ENCODE data around the gene NRSN1. TPM values are rescaled to one million over a fixed set of nuclear protein-coding genes. Genes with fewer than 3 reads are reported as not detected.
A peak's percentile ranks its signal among the peaks of the same experiment; 100 is the strongest.

Gene NRSN1
- total and polyA plus RNA-seq, 2 of the 13 experiments (the other 11 are each of a cell fraction or from before 2014, with no cell fraction given): not detected

DNA sequence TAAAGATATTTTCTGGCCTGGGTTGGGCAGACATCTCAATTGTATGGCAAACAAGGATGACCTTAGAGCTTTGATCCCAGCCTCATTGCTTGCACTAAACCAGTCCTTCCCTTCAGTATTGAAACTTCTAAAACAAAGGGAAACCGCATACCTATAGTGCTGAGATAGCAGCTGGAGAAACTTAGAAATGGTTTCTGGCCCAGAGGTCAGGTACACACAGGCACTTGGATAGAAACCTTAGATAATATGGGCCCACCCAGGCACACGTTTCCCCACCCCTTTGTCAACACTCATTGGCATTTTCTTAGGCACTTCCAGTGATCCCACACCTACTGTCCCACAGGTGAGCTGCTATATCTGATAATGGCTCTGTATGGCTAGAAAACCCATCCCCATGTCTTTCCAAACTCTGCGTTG, 22.1 kb downstream of the NRSN1 start (continued):
- TF ChIP-seq, protein P1, sequence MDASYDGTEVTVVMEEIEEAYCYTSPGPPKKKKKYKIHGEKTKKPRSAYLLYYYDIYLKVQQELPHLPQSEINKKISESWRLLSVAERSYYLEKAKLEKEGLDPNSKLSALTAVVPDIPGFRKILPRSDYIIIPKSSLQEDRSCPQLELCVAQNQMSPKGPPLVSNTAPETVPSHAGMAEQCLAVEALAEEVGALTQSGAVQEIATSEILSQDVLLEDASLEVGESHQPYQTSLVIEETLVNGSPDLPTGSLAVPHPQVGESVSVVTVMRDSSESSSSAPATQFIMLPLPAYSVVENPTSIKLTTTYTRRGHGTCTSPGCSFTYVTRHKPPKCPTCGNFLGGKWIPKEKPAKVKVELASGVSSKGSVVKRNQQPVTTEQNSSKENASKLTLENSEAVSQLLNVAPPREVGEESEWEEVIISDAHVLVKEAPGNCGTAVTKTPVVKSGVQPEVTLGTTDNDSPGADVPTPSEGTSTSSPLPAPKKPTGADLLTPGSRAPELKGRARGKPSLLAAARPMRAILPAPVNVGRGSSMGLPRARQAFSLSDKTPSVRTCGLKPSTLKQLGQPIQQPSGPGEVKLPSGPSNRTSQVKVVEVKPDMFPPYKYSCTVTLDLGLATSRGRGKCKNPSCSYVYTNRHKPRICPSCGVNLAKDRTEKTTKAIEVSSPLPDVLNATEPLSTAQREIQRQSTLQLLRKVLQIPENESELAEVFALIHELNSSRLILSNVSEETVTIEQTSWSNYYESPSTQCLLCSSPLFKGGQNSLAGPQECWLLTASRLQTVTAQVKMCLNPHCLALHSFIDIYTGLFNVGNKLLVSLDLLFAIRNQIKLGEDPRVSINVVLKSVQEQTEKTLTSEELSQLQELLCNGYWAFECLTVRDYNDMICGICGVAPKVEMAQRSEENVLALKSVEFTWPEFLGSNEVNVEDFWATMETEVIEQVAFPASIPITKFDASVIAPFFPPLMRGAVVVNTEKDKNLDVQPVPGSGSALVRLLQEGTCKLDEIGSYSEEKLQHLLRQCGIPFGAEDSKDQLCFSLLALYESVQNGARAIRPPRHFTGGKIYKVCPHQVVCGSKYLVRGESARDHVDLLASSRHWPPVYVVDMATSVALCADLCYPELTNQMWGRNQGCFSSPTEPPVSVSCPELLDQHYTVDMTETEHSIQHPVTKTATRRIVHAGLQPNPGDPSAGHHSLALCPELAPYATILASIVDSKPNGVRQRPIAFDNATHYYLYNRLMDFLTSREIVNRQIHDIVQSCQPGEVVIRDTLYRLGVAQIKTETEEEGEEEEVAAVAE (CRISPR knock-in tag; IDR thresholded peaks at IDR 0.05; ENCODE audit: borderline replicate concordance): no peak
- TF ChIP-seq, protein P2, sequence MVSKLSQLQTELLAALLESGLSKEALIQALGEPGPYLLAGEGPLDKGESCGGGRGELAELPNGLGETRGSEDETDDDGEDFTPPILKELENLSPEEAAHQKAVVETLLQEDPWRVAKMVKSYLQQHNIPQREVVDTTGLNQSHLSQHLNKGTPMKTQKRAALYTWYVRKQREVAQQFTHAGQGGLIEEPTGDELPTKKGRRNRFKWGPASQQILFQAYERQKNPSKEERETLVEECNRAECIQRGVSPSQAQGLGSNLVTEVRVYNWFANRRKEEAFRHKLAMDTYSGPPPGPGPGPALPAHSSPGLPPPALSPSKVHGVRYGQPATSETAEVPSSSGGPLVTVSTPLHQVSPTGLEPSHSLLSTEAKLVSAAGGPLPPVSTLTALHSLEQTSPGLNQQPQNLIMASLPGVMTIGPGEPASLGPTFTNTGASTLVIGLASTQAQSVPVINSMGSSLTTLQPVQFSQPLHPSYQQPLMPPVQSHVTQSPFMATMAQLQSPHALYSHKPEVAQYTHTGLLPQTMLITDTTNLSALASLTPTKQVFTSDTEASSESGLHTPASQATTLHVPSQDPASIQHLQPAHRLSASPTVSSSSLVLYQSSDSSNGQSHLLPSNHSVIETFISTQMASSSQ (IDR thresholded peaks at IDR 0.05; ENCODE audit: low read depth): peak; percentile 68; the same call in 1 of the 2 replicates
- TF ChIP-seq, protein P2 (CRISPR knock-in tag; IDR thresholded peaks at IDR 0.05; ENCODE audit: borderline replicate concordance): peak; percentile 85
- TF ChIP-seq NKX3-1 (CRISPR knock-in tag; IDR thresholded peaks at IDR 0.05) (0 out of 2 replicates have a peak, but pooled peaks have one; percentile 71), ZNF160 (CRISPR knock-in tag; IDR thresholded peaks at IDR 0.05) (no peak), SIX4 (CRISPR knock-in tag; IDR thresholded peaks at IDR 0.05) (peak; percentile 84), ZNF556 (CRISPR knock-in tag; IDR thresholded peaks at IDR 0.05; ENCODE audit: borderline replicate concordance) (0 out of 2 replicates have a peak, but pooled peaks have one; percentile 80), ZNF337 (CRISPR knock-in tag; IDR thresholded peaks at IDR 0.05; ENCODE audit: borderline replicate concordance, low read depth) (0 out of 2 replicates have a peak, but pooled peaks have one; percentile 23), ZNF720 (CRISPR knock-in tag; IDR thresholded peaks at IDR 0.05) (no peak), ARID2 (CRISPR knock-in tag; IDR thresholded peaks at IDR 0.05; ENCODE audit: borderline replicate concordance) (peak; percentile 29; the same call in 1 of the 2 replicates), ISX (CRISPR knock-in tag; conservative IDR thresholded peaks at IDR 0.05) (no peak), CCAR2 (optimal IDR thresholded peaks at IDR 0.05; ENCODE audit: low read depth, low read length) (no peak), SOX6 (IDR thresholded peaks at IDR 0.05) (no peak), SOX6 (CRISPR knock-in tag; IDR thresholded peaks at IDR 0.05) (peak; percentile 97)
- TF ChIP-seq, protein P3, sequence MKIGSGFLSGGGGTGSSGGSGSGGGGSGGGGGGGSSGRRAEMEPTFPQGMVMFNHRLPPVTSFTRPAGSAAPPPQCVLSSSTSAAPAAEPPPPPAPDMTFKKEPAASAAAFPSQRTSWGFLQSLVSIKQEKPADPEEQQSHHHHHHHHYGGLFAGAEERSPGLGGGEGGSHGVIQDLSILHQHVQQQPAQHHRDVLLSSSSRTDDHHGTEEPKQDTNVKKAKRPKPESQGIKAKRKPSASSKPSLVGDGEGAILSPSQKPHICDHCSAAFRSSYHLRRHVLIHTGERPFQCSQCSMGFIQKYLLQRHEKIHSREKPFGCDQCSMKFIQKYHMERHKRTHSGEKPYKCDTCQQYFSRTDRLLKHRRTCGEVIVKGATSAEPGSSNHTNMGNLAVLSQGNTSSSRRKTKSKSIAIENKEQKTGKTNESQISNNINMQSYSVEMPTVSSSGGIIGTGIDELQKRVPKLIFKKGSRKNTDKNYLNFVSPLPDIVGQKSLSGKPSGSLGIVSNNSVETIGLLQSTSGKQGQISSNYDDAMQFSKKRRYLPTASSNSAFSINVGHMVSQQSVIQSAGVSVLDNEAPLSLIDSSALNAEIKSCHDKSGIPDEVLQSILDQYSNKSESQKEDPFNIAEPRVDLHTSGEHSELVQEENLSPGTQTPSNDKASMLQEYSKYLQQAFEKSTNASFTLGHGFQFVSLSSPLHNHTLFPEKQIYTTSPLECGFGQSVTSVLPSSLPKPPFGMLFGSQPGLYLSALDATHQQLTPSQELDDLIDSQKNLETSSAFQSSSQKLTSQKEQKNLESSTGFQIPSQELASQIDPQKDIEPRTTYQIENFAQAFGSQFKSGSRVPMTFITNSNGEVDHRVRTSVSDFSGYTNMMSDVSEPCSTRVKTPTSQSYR (CRISPR knock-in tag; IDR thresholded peaks at IDR 0.05; ENCODE audit: borderline replicate concordance): peak; percentile 60; the same call in 1 of the 2 replicates
- TF ChIP-seq, protein P4, sequence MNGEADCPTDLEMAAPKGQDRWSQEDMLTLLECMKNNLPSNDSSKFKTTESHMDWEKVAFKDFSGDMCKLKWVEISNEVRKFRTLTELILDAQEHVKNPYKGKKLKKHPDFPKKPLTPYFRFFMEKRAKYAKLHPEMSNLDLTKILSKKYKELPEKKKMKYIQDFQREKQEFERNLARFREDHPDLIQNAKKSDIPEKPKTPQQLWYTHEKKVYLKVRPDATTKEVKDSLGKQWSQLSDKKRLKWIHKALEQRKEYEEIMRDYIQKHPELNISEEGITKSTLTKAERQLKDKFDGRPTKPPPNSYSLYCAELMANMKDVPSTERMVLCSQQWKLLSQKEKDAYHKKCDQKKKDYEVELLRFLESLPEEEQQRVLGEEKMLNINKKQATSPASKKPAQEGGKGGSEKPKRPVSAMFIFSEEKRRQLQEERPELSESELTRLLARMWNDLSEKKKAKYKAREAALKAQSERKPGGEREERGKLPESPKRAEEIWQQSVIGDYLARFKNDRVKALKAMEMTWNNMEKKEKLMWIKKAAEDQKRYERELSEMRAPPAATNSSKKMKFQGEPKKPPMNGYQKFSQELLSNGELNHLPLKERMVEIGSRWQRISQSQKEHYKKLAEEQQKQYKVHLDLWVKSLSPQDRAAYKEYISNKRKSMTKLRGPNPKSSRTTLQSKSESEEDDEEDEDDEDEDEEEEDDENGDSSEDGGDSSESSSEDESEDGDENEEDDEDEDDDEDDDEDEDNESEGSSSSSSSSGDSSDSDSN (CRISPR knock-in tag; IDR thresholded peaks at IDR 0.05): no peak
